GM21786 (cell line): ENCODE measurements around the gene MAGOH.
"Not testable (repeated sequence)": the region's sequence is repeated elsewhere in the genome, so short reads cannot be mapped to it uniquely, and the experiment has no call there.

Experiments used
- ATAC-seq: cut with Tn5 transposase; IDR thresholded peaks from one replicate; pipeline ENCODE4 v1.9.1; 2021; ENCODE audit not compliant: unreplicated experiment

The MAGOH gene

DNA sequence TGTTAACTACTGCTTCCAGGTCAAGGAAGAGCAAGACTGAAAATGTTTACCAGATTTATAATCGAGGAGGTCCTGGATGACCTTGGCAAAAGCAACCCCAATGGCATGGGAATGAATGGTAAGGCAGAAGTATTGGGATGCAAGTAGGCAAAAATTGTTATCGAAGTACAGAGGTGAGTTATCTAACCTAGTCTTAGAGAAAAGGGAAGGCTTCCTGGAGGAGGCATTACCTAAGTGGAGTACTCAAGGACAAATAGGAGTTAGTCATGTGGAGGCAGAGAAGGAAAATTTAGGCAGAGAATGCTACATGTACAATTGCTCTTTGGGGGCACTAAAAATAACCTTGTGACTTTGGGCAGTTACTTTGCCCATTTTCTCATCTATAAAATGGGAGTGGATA, 3.5 kb upstream of the MAGOH start:
- no peak for ATAC-seq

DNA sequence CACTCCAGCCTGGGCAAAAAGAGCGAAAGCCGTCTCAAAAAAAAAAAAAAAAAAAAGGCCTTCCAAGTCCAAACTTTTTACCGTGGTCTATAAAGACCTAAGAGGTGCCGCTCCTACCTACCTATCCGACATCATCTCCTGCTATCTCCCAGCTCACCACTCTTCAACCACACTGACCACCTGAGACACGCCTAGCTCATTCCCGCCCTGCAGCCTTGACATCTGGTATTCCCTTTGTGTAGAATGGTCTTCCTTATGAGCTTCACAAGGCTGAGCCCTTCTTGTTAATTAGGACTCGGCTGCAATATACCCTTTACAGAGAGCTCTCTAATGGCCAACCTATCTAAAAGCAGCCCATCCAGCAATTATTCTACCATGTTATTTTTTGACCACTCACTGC, 680 bp downstream of the MAGOH start:
- no peak for ATAC-seq

GRCh38 chr1:53220962-53221286, 17.4 kb downstream of the MAGOH start:
- ATAC-seq, result no peak

- peak; percentile 88 for ATAC-seq
Observed at GRCh38 chr1:53220171-53220961, 18.0 kb downstream of the MAGOH start, which contains the start of gene CZIB. CZIB (minus strand) TSS chr1:53220634; CDS start chr1:53220575, 59 bp downstream.

- ATAC-seq, result no peak
Observed at GRCh38 chr1:53219711-53220110, 18.6 kb downstream of the MAGOH start.

GRCh38 chr1:53218201-53218600, 20.1 kb downstream of the MAGOH start:
- no peak for ATAC-seq

GRCh38 chr1:53214376-53214940, 23.9 kb downstream of the MAGOH start:
- no peak for ATAC-seq

GRCh38 chr1:53210954-53211353, 27.4 kb downstream of the MAGOH start:
- no peak for ATAC-seq

- no peak for ATAC-seq
Observed at GRCh38 chr1:53210352-53210751, 28.0 kb downstream of the MAGOH start.

DNA sequence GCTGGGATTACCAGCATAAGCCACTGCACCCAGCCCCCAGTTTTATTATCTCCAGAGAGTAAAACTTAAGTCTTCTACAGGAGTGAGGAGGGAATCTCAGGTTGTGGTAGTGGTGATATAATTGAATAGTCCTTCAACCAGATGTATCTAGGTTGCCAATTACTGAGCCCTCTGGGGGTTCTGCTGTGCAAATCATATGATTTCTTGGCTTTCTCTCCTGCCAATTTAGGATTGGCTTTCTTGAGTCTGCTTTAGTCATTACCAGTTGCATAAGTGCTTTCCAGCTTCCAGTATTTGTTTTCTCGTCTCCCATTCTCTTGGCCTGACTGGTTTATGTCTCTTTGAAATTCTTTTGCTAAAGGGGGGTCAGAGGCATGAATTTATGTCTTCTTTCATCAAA, 30.6 kb downstream of the MAGOH start:
- no peak for ATAC-seq

DNA sequence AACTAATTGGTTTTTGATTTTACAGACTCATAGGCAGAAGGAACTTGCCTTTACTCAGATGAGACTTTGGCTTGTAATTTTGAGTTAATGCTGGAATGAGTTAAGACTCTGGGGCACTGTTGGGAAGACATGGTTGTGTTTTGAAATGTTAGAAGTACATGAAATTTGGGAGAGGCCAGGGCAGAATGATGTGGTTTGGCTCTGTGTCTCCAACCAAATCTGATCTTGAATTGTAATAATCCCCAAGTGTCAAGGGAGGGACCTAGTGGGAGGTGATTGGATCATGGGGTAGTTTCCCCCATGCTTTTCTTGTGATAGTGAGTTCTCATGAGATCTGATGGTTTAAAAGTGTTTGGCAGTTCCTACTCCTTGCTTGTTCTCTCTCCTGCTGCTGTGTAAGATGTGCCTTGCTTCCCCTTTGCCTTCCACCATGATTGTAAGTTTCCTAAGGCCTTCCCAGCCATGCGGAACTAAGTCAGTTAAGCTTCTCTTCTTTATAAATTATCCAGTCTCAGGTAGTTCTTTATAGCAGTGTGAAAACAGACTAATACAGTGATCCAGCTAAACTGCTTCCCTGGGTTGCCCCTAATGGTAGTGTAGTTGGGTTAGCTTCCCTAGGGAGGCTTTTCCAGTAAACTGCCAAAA, 31.5 kb downstream of the MAGOH start:
- no peak for ATAC-seq

GRCh38 chr1:53206083-53206685, 32.1 kb downstream of the MAGOH start:
- ATAC-seq, result not testable (repeated sequence)

DNA sequence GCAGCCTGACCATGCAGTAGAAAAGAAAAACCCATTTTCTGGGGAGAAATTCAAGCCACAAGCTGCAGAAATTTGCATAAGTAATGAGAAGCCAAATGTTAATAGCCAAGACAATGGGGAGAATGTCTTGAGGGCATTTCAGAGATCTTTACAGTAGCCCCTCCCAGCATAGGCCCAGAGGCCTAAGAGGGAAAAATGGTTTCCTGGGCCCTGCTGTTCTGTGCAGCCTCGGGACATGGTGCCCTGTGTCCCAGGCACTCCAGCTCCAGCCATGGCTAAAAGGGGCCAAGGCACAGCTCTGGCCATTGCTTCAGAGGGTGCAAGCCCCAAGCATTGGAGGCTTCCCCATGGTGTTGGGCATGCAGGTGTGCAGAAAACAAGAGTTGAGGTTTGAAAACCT, 32.8 kb downstream of the MAGOH start:
- not testable (repeated sequence) for ATAC-seq

- no peak for ATAC-seq
Observed at GRCh38 chr1:53203466-53203865, 34.9 kb downstream of the MAGOH start.

DNA sequence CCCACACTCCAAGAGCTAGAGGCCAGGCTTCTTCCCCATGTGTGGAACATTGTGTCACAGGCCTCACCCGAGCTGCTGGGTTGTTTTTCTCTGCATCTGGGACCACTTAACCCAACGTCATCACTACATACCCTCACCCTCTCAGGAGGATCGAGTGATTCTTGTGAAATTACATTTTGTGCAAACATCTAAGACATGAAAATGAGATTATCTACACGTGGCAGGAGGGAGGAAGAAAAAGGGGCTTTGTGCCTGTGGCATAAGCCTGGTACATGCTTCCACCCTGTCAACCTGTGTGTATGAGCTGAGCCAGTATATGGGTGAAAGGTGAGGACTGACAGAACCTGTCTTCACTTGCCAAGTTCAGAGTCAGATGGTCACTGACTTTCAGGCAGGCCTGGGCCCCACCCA, 40.1 kb downstream of the MAGOH start:
- no peak for ATAC-seq

DNA sequence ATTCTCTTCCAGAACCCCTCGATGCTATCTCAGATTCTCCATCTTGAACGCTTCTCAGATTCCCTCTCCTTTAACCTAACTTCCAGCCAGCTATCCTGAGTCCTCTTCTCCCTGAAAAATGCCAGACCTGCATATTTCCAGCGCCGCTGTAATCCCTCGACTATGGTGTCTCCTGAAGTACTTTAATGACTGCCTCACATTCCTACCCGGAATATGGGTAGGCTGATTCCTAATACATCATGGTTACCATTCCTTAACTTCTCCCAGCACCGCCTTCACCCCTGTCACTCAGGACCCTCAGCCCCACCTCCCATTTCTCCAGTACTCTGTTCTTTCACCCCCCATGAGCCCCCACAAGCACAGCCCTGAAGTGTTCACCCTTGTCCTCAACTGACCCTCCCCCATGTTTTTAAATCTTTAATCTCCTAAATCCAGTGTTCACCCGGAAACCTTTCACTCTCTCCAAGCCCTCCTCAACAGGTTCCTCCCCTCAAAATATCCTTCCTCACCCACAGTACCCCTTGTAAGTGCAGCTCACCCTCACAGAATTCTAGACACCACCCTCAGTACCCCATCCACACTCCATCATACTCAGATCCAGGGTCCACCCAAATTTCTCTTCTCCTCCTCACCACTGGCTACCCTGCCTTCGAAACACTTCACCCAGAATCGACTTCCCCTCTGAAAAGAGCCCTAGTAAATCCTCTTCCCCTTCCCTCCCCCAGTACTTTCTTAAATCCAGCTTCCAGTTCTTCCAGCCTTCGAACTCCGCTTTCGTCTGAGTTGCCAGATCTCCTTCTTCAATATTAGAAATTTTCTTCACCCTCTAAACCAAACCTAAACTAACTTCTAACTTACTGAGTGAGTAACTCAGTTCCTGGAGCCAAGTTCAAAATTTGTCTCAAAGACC, 40.8 kb downstream of the MAGOH start:
- no peak for ATAC-seq

DNA sequence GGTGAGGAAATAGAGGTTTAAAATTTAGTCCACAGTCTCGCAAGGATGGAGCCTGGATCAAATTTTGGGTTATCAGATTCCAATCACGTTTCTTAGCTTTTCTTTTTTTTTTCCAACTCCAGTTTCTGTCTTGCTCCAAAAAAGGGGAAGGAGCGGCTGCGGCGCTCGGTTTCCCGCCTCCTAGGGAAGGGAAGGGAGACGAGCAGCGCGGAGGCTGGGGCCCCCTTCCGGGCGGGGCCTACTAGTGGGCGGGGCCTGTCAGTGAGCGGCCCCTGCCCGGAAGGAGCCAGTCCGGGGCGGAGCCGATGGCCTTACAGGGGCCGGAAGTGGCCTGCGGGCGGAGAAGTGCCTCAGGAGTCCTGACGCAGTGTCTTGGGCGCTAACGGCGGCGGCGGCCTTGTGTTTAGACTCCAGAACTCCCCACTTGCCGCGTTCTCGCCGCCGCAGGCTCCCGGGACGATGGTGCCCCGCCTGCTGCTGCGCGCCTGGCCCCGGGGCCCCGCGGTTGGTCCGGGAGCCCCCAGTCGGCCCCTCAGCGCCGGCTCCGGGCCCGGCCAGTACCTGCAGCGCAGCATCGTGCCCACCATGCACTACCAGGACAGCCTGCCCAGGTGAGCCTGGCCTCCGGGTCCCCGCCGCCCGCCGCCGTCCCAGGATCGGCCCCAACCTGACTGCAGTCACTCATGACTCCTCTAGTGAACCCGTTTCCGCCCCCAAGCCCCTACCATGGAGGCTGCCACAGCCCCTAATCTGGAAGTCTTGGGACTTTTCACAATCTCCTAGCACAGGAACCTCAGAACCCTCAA, 41.6 kb downstream of the MAGOH start, which contains the start of gene CPT2:
CPT2 (plus strand) TSS at position 340 of the 806 bp plus-strand sequence; CDS start at position 460, 120 bp downstream.
- peak; percentile 99 for ATAC-seq

DNA sequence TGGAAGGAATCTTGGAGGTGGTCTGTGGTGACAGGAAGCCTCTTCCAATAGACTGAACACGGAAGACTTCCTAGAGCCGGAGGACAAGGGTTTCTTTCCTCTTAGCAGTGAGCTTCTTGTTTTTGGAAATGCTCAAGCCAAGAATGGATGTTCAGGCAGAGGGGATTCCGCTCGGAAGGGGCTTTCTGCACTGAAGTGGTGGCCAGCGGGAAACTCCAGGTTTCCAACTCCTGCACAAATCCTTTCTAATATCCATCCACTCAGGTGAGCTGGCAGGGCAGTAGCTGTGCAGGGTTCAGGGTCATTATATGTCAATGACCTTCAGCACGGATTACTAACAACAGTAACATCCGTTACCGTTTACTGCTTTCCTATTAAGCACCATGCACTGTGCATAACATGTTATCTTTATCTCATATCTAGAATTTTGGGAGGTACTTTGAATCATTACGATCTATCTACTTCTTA, 42.3 kb downstream of the MAGOH start:
- peak; percentile 1 for ATAC-seq

GRCh38 chr1:53195246-53196016, 42.9 kb downstream of the MAGOH start:
- ATAC-seq, result no peak
